ENCODE measurements around the gene ALPL.

DNA sequence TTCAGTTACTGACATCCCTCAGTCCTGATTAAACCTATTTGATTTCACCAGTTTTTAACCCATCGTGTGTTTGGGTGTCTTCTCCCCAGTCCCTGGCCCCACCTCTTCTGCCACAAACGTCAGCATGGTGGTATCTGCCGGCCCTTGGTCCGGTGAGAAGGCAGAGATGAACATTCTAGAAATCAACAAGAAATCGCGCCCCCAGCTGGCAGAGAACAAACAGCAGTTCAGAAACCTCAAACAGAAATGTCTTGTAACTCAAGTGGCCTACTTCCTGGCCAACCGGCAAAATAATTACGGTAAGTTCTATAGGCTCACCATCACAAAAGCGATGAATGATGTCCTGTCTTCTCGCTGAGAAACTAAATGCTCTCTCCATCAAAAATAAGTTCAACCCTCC is 40.6 kb upstream of the ALPL start:
- TF ChIP-seq TAF1 (IDR thresholded peaks at IDR 0.05; ENCODE audit: borderline replicate concordance, insufficient read depth, low read length) (no peak), POLR2AphosphoS5 (IDR thresholded peaks at IDR 0.05; ENCODE audit: low read depth, low read length) (no peak)
